HUDEP-2 (cell line): ENCODE results near the gene SCAF8.
"Not testable (repeated sequence)": the region's sequence is repeated elsewhere in the genome, so short reads cannot be mapped to it uniquely, and the experiment has no call there.

Experiments used
- DNase-seq, 76 experiments: peaks; one replicate each; lab custom pipeline; 2025; ENCODE audit not compliant: unreplicated experiment in 76 of 76; lab: John Stamatoyannopoulos, UW

Gene SCAF8

GRCh38 chr6:154768280-154768679, 35.1 kb downstream of the SCAF8 start:
- DNase-seq = no peak

DNA sequence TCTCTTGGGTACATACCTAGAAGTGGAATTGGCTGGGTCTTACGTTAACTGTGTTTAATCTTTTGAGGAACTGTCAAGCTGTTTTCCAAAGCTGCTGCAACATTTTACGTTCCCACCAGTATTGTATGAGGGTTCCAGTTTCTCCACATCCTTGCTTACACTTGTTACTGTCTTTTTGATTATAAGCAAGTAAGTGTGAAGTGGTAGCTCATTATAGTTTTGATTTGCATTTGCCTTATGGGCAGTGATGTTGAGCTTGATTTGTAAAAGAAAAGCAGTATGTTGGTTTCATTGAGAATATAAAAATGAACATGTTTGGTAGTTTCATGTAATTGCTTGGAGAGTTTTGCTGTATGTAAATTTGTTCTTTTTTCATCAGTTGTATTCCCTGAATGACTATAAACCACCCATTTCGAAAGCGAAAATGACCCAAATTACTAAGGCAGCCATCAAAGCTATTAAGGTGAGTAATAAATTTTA, 40.4 kb downstream of the SCAF8 start:
- DNase-seq = no peak

DNA sequence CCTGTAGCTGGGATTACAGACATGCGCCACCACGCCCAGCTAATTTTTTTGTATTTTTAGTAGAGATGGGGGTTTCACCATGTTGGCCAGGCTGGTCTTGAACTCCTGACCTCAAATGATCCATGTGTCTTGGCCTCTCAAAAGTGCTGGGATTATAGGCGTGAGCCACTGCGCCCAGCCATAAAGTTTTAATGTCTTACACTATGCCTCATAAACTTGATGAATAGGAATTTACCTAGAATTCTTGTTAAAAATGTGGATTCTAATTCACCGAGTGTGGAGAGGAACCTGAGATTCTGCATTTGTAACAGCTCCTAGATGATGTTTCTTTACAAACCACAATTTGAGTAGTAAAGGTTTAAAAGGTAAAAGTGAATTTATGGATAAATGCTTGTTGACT, 45.9 kb downstream of the SCAF8 start:
- not testable (repeated sequence) for DNase-seq

DNA sequence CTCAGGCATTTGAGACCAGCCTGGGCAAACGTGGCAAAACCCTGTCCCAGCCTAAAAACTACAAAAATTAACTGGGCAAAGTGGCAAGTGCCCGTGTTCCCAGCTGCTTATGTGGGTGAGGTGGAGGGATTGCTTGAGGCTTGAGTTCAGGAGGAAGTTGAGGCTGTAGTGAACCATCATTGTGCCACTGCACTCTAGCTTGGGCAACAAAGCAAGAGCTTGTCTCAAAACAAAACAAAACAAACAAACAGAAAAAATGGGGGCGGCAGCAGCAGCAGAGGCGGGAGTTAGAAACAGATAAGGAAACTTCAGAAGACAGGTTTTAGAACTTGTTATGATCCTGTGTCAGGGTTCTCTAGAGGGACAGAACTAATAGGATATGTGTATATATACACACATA, 49.0 kb downstream of the SCAF8 start:
- no peak for DNase-seq

GRCh38 chr6:154783229-154783628, 50.0 kb downstream of the SCAF8 start:
- DNase-seq = no peak

DNA sequence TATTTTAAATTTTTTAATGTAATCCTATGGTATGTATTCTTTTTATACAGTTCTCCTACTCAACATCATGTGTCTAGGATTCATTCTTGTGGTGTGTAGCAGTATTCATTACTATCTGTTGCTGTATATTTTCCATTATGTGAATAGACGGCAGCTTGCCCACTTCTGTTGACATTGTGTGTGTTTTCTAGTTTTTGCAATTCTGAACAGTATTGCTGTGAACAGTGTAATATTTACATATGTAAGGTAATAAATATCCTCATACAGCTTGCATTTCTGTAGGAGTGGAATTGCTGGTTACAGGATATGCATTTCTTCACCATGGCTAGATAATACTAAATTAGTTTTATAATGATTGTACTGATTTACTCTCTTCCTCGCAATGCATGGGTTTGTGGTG, 51.9 kb downstream of the SCAF8 start:
- DNase-seq = no peak

DNA sequence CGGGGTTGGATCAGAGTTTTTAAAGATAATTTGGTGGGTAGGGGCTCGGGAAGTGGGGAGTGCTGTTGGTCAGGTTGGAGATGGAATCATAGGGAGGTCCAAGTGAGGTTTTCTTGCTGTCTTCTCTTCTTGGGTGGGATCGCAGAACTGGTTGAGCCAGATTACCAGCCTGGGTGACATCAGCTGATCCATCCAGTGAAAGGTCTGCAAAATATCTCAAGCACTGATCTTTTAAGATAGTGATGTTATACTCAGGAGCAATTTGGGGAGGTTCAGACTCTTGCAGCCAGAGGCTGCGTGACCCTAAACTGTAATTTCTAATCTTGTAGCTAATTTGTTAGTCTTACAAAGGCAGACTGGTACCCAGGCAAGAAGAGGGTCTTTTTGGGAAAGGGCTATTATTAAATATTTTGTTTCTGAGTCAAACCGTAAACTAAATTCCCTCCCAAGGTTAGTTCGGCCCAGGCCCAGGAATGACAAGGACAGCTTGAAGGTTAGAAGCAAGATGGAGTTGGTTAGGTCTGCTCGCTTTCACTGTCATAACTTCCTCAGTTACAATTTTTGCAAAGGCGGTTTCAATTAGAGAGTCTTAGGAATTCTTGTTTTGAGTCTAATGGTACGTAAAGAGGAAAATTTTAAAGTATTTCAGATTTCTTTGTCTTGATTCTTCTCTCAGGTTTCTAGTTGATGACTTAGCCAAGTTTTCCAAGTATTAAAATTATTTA, 53.1 kb downstream of the SCAF8 start:
- peak in 2 of 76 experiments; percentile 12 for DNase-seq

GRCh38 chr6:154791556-154792317, 58.5 kb downstream of the SCAF8 start:
- no peak for DNase-seq

GRCh38 chr6:154792325-154792724, 59.1 kb downstream of the SCAF8 start:
- no peak for DNase-seq

GRCh38 chr6:154792761-154793160, 59.5 kb downstream of the SCAF8 start:
- DNase-seq = no peak

DNA sequence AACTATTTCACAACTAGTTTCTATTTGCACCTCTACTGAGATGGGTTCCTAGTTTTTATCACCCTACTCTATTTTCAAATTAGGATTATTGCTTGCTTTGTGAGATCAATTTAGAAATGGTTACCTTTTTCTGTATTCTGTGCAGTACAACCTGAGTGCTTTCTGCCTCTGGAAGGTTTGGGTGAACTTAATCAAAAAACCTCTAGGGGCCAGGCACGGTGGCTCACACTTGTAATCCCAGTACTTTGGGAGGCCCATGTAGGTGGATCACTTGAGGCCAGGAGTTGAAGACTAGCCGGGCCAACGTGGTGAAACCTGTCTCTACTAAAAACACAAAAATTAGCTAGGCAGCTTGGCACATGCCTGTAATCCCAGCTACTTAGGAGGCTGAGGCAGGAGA, 63.3 kb downstream of the SCAF8 start:
- DNase-seq = no peak

DNA sequence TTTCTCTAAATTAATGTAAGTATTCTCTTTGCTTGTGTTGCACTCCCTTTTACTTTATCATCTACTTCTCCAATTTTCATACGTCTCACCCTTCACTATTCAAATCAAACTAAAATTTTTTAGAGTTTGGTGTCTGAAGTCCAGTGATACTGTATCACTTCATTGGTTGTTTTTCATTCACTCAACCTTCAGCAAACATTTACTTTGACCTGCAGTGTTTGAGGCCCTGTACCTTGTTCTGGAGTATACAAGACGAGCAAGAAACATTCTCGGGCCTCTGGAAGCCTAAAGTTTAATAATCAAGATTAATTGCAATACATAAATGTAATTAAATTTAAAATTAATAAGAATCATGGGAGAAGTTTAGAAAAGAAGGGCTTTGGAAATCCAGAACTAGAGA, 64.6 kb downstream of the SCAF8 start:
- no peak for DNase-seq

- no peak for DNase-seq
These were observed 67.1 kb downstream of the SCAF8 start for GRCh38 chr6:154800338-154800737.

GRCh38 chr6:154805288-154805911, 72.2 kb downstream of the SCAF8 start:
- DNase-seq = peak in 34 of 76 experiments; percentile 4 to 75 (median 45)

DNA sequence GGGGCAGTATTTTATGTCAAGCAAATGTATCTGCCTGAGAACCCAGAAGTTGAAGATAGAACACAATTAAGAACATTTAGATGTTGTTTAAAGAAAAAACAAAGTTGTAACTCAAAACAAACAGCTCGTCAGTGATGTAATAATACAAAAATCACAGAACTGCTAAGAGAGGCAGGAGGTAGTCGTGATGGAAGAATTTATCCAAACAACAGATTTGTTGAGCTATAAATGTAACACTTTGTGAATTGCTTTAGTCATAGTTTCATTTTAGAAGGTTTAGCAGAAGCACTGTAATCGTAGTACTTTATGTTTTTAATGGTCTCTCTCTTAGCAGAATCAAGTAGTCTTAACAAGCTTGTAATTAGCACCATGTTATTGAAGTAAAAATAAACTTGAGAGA, 73.6 kb downstream of the SCAF8 start:
- no peak for DNase-seq

GRCh38 chr6:154811663-154812062, 78.4 kb downstream of the SCAF8 start:
- not testable (repeated sequence) for DNase-seq

DNA sequence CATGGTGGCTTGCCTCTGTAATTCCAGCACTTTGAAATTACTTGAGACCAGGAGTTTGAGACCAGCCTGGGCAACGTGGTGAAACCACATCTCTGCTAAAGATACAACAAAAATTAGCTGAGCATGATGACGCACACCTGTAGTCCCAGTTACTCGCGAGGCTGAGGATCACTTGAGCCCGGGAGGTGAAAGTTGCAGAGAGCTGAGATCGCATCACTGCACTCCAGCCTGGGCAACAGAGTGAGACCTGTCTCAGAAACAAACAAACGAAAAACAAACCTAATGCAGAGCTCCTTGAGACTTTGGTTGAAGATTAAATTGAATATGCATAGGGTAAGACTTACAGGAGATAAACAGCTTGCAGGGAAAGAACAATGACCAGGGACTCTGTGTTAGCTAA, 80.8 kb downstream of the SCAF8 start:
- DNase-seq = no peak

- no peak for DNase-seq
These were observed 83.0 kb downstream of the SCAF8 start for GRCh38 chr6:154815938-154816820.

DNA sequence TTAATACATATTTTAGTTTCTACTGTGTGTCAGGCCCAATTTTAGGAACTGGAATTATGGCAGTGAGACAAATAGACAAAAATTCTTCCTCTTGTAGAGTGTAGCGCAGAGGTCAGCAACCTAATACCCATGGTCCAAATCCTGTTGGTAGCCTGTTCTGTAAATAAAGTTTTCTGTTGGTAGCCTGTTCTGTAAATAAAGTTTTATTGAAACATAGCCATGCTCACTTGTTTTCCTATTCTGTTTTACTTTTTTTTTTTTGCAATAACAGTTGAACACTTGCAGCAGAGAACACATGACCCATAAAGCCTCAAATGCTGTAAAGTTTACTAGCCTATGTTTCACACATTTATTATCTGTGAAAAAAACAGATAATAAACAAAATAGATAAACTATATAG, 87.9 kb downstream of the SCAF8 start:
- DNase-seq = no peak

DNA sequence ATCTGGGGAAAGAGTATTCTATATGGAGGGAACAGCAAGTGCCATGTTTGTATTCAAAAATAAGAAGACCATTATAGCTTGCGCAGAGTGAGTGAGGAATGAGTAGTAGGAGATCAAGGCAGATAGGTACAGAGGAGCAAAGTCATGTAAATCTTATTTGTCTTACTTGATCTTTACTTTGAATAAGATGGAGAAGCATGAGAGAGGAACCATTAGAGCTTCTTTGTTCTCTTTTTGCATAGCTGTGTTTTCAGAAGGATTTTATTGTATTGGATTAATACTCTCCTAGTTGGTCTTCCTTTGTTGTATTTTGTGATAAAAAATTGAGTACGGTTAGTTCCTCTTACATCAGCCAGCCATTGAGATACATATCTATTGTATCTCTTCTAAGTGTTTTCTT, 88.4 kb downstream of the SCAF8 start:
- DNase-seq = no peak
